GM19025 (cell line): Measurements from ENCODE around the gene DEK.

ENCODE experiments used
- ATAC-seq: cut with Tn5 transposase; IDR thresholded peaks from one replicate; pipeline ENCODE4 v1.9.1; 2021; ENCODE audit warnings: mild to moderate bottlenecking, low read depth, moderate library complexity; ENCODE audit not compliant: unreplicated experiment

The DEK gene

DNA sequence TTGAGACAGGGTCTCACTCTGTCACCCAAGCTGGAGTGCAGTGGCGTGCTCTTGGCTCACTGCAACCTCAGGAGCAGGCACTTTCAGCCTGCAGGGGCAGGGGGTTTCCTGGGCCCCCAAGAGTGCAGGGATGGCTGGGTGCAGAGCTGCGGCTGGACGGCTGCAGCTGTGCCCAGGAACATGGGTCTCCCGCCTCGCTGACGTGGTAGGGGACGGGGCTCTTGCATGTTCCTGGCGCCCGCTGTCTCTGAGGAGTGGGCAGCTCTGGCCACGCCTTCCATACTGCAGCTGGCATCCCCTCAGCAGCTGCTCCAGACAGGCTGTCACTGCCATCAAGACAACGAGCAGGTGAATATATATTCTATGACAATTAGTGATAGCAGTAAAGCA lies 2.2 kb upstream of the DEK start:
- ATAC-seq, result no peak

DNA sequence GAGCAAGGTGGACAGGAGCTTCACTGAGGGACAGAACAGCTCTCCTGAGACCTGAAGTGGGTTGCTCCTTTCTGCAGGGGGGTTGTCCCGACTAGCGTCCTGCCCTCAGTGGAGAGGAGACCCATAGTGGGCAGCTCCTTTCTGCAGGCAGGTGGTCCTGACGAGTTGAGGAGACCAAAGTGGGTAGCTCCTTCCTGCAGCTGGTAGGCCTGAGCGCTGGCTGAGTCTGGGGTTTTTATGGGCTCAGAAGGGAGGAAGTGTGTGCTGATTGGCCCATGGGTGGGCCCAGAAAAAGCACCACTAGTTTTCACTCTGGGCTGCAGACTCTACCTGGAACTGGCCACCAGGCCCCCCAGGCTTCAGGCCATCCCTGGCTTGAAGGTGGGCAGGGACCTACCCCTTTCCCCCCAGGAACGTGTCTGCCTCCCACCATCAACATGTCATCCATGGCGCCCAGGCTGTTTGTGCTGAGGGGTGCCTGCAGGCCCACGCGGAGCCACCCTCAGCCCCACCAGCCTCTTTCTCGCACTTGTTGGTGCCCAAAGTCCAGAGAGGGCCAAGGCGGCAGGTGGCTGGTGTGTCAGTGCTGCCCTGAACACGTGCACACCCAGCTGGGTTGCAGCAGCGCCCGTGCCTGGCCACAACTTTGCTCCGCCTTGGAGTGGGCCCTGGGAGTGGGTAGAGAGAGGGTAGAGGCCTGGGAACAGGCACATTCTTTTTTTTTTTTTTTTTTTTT lies 1.6 kb upstream of the DEK start:
- no peak for ATAC-seq

DNA sequence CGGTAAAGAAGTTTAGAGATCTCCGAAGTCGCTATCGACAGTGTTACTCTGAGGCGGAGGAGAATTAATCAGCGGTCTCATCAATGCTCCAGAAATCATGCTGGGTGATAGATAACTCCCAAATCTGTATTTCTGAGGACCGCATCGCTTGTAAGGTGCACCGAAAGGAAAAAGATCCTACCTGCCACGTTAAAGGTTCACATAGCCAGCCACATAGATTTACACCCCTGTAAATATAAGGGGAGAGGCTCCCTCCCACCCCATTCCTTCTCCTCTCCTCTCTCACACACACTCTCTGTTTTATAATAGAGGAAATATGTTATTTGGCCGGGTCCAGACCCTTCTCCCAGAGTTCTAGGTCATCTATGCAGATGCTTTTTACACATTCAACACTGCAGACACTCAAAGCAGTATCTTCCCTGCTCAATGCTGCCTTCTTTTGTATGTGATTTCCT lies 620 bp upstream of the DEK start:
- ATAC-seq, result no peak

DNA sequence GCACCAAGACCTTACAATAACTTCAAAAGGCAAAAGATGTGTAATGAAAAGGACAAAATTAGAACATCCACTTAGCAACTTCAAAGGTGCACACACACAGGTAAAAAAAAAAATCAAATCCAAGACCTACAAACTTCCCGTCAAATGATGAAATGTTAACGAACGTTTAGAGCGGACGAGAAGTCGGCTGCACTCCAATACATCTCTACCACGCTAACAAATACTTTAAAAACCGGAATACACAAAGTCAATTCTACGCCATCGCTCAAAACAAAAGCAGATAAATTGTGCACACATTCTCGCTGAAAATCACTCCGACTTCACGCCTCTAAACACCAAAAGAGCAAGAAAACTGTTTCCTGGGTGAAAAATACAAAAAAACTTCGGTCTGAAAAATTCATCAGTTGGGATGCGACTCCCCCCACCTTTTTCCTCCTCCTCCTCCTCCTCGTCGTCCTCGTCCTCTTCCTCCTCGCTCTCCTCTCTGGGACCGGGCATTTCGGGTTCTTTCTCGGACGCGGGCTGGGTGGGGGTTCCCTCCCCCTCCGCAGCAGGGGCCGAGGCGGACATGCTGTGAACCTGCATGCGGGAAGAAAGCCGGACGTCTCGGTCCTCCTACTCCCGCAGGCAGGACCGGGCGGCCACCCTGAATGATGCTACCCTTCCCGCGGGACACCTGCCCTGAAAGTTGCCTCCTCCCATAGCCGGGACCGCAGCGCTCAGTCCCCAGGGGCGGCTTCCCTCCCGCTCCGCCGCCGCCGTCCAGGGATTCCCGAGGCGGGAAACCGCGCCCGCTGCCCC lies 712 bp downstream of the DEK start:
- ATAC-seq, result no peak

DNA sequence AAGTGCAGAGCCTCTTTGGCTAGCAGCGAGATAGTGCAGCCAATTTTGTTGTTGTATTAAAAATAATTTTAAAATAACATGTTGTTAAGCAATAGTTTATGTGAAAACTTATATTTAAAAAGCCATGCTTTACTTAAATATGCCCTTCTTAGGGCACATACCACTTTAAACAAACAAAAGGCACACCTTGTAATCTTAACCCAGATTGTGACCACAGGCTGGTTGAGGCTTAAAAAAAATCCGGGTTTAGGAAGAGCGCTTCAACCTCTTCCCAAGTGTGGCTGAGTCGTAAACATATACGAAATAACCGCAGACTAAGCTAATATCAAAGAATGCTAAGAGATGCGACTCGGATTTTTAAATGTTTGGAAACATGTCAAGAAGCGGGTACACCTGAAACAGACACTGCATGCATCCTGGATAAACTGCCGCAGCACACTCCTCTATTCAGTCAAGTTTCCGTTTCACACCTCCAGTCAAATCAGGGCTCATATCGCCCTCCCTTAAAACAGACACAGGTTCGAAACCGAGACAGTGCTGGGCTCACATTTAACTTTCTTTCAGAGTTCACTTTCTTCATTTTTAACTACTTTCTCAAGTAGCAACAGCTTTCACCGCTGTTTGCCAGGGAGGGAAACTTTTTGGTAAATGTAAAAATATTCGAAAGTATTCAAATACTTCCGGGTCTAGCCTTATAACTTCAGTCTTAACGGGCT lies 1.5 kb downstream of the DEK start:
- peak; percentile 47 for ATAC-seq

DNA sequence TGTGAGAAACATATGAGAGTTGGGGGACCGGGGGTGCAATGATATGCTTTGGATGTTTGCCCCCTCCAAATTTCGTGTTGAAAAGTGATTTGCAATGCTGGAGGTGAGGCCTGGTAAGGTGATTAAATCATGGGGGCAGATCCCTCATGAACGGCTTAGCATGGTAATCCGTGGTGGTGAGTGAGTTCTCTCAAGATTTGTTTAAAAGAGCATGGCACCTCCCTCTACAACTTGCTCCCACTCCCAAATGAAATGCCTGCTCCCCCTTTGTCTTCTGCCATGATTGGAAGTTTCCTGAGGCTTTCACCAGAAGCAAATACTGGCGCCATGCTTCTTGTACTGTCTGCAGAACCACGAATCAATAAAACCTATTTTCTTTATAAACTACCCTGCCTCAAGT lies 2.5 kb downstream of the DEK start:
- ATAC-seq, result no peak

DNA sequence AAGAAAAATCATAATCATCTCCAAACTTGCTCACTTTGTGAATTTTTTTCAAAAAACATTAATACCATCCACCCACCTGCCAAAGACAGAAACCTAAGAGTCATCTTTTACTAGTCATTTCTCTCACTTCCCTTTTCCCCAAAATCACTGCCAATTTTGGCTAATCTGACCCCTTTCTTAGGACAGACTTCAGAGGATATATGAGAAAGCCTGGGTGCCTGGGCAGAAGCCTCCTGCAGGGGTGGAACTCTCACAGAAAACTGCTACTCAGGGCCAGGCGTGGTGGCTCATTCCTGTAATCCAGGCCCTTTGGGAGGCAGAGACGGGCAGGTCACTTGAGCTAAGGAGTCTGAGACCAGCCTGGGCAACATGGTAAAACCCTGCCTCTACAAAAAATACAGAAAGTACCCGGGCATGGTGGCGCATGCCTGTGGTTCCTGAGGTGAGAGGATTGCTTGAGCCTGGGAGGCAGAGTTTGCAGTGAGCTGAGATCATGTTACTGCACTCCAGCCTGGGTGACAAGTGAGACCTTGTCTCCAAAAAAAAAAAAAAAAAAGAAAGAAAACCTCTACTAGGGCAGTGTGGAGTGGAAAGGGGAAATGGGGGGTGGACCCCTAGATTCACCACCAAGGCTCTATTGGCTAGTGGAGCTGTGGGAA lies 3.8 kb downstream of the DEK start:
- peak; percentile 27 for ATAC-seq

DNA sequence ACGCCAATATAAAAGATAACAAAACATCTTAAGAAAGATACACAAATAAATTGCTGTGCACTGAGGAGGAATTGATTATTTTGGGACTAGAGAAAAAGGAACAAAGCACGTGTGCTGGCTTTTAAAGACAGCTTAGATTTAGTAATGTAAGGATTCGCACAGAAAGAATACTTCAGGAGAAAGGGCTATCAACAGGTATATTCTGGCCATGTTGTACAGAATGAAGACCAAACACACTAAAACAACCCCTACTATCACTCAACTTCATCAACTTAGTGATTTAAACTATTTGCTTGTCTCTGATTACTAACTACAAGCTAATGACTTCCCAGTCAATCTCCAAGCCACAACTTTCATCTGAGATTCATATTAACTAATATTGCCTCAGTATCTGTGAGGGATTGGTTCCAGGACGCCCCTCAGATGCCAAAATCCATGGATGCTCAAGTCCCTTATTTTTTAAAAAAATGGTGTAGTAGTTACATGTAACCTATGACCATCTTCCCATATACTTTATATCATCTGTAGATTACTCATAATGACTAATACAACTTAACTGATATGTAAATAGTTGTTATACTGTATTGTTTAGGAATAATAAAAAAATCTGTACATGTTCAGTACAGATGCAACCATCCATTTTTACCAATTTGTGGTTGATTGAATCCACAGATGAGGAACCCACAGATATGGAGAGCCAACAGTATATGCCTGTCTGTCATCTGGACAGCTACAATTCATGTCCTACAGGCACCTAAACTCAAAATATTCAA lies 4.5 kb downstream of the DEK start:
- no peak for ATAC-seq

DNA sequence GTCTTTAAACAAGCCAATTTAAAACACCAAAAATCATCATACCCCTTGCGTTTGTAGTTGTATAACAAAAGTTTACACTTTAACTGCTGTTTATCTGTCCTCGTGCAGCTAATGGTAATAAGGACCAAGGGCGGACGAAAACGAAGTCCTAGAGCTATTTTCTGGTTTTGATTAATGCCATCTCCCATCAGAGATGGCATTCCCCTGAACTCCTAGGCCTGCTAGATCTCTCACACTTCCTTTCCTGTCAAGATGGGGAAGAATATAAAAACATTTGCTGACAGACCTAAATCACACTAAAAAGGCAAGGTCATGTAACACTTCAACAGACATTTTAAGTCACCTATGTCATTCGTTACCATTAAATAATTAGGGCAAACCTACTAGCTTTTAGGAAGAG lies 9.5 kb downstream of the DEK start:
- no peak for ATAC-seq

DNA sequence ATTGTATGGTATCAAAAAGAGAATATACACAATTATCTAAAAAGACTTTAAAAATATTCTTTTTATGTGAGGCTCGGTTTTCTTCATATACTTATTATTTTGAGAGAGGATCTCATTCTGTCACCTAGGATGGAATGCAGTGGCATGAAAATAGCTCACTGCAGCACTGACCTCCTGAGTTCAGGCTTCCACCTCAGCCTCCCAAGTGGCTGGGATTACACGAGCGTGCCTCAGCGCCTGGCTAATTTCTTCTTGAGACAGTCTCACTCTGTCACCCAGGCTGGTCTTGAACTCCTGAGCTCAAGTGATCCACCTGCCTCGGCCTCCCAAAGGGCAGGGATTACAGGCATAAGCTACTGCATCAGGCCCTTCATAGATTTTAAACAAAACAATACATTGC lies 10.7 kb downstream of the DEK start:
- no peak for ATAC-seq

DNA sequence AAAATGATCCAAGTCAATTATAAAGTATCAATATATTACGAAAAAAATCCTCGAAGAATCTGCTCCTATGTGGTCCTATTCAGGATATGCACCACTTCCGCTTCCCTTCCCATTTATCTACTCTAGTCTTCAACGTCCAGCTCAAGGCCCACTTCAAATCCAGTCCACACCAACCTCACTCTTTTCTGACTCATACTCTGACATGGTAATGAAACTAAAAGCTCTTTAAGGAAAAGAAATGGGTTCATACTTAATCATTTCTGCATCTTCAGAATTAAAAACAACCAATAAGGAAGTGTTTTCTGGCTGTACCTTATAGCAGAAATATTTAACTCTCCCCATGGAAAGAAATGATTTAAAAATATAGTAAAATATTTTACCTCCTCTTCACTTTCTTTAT lies 15.1 kb downstream of the DEK start:
- ATAC-seq, result no peak

DNA sequence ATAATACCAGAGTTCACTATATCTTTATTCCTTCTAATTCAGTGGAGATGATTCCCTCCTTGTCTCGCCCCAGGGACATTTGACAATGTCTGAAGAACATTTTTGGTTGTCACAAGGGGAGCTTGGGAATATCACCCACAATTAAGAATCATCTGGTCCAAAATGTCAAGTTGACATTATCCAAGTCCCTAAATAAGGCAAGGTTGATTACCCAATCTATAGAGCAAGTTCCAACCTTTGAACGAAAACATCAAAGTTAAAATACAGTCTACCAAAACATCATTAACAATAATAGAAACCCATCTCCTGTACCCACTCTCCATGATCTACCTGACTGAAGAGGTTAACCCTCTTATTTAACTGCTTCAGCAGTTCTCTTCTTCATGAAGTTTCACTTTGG lies 15.6 kb downstream of the DEK start:
- no peak for ATAC-seq

DNA sequence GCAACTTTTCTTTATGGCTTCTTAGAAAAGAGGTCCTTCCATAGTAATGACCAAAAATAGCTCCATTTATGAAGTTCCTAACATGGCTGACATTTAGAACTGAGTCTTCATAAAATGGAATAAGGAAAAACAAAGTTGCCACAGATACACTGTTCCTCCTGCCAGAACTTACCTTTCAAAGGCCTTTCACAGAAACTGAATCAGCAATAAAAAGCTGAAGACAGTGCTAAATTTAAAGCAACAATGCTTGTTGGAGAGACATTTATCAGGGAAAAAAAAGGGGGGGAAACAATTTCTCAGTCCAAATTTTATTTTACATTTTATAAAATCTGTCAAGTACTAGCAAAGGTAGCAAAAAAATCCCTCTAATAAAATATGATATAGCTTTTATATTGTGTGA lies 17.3 kb downstream of the DEK start:
- no peak for ATAC-seq

DNA sequence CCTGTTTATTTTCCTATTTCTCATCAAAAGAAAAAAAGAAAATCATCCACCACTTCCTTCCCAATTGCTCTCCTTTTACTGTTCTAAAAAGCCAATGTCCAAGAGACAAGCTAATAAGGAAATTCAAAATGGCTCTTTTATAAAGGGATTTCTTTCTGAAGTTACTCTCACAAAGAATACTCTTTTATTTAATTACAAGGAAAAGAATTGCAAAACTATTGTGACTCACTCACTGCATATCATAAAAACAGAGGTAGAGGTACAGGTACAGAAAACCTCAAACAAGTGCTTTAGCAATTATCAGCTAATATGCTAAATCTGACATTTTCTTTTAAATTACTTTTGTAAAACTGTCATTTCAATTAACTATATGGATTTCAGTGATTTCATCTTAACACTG lies 18.1 kb downstream of the DEK start:
- ATAC-seq, result no peak

DNA sequence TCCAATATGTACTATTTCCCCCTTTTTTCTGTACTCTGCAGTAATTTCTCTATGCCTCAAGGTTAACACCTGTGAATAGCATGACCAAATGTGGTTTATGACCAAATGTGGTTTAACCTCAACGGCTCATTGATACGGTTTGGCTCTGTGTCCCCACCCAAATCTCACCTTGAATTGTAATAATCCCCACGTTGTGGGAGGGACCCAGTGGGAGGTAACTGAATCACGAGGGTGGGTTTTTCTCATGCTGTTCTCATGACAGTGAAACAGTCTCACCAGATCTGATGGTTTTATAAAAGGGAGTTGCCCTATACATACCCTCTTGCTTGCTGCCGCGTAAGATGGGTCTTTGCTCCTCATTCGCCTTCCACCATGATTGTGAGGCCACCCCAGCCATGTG lies 18.7 kb downstream of the DEK start:
- no peak for ATAC-seq

DNA sequence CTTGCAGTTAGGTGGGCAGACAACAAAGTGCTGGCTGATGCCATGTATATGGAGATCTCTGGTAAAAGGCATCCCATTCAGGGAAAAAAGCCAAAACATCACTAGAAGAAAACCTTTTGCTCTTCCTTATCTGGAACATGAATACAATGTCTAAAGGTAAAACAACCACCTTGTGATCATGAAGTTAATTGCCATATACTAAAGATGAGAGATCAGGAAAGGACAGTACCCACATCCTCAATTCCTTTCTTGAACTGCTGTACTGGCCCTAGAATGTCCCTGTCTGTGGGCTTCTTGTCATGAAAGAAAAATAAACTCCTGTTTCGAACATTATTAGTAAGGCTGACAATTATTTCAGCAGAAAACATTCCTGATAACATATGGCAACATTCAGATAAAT lies 19.3 kb downstream of the DEK start:
- ATAC-seq, result no peak

DNA sequence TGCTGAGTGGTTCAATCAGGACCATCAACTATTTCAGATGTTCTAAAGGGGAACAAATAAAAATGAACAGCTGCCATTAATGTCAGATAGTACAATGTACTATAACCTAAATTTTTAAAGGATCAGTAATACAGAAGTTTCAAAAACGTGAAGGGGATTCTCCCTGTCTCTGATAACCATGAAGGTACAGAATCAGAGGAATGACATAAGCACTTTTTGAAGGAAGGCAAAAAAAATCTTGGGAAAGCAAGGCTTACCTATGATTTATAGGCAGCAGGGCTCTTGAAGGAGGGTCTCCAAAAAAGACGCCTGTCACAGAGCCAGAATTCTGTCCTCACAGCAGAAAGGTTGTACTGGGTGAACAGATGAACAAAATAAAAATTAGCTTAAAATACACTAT lies 20.1 kb downstream of the DEK start:
- ATAC-seq, result no peak

DNA sequence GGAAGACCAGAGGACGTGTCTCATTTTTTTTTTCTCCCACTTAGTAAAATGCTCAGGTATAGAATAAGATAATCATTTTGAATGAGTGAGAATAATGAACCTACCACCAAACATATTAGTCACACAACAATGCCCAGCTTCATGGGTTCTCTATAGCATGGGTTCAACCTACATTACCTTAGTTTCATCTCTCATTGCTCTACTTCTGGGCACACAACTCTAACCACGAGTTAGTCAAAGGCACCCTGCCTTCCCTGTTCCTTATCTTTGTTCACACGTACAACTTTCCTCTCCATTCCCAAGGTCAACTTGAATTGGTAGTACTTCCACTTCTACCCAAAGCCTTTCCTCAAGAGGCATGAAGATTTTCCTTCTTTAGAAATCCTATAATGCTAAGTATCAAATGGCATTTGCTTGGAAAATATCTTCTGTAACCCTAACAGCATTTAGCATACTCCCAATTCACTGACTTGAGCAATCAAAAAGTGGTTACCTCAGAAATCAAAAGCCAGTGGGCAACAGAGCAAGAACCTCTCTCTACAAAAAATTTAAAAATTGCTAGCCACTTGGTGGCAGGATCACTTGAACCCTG lies 20.9 kb downstream of the DEK start:
- ATAC-seq, result no peak

DNA sequence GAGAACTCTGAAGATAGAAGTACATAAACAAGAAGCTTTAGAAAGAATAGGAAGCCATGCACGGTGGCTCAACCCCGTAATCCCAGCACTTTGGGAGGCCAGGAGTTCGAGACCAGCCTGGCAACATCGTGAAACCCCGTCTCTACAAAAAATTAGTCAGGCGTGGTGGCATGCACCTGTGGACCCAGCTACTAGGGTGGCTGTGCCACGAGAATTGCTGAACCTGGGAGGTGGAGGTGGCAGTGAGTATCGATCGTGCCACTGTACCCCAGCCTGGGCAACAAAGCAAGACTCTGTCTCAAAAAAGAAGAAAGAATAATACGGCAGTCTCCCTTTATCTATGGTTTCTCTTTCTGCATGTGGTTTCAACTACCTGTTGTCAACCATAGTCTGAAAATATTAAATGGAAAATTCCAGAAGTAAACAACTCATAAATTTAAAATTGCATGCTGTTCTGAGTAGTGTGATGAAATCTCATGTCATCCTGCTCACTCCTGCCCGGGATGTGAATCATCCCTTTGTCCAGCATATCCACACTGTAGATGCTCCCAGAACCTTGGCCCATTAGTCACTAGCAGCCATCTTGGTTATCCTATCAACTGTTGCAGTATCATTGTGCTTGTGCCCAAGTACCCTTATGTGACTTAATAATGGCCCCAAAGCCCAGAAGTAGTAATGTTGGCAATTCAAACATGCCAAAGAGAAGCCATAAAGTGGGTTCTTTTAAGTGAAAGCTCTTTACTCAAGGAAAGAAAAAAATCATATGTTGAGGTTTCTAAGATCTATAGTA lies 22.1 kb downstream of the DEK start:
- no peak for ATAC-seq
